ENCODE results near the gene AFG1L. TPM values are rescaled to one million over a fixed set of nuclear protein-coding genes. Genes with fewer than 3 reads are reported as not detected.
"Not testable (repeated sequence)": the region's sequence is repeated elsewhere in the genome, so short reads cannot be mapped to it uniquely, and the experiment has no call there.

AFG1L gene
- total RNA-seq, 6 experiments from 2014 or later = 4.8 to 5.7 (median 5.3) TPM

GRCh38 chr6:108380876-108381275, 86.0 kb downstream of the AFG1L start:
- no peaks in the 10 kb centered on the region for H3K27me3 Mint-ChIP-seq (ENCODE audit: insufficient read depth)
- H3K27ac Mint-ChIP-seq = no peak overlapping the region
- H3K4me1 Mint-ChIP-seq (ENCODE audit: low read depth) = peaks cover 19% of the 10 kb centered on the region
- no peaks in the 10 kb centered on the region for H3K9me3 Mint-ChIP-seq
- H3K4me3 Mint-ChIP-seq = no peak overlapping the region
- no peak for DNase-seq
- H3K36me3 Mint-ChIP-seq (ENCODE audit: low read depth) = no peaks in the 10 kb centered on the region
- no peak for TF ChIP-seq CTCF (IDR thresholded peaks at IDR 0.05)

- DNase-seq = peak; percentile 9
These were observed 89.1 kb downstream of the AFG1L start for GRCh38 chr6:108383981-108384380.

GRCh38 chr6:108389190-108389589, 94.3 kb downstream of the AFG1L start:
- not testable (repeated sequence) for H3K27ac Mint-ChIP-seq; H3K27me3 Mint-ChIP-seq (ENCODE audit: insufficient read depth); H3K36me3 Mint-ChIP-seq (ENCODE audit: low read depth); H3K4me3 Mint-ChIP-seq; H3K4me1 Mint-ChIP-seq (ENCODE audit: low read depth); H3K9me3 Mint-ChIP-seq; DNase-seq

More at GRCh38 chr6:108383981-108384380, 89.1 kb downstream of the AFG1L start:
- no peak for TF ChIP-seq CTCF (IDR thresholded peaks at IDR 0.05)
- H3K4me1 Mint-ChIP-seq (ENCODE audit: low read depth) = peaks cover 13% of the 10 kb centered on the region
- no peak overlapping the region for H3K4me3 Mint-ChIP-seq
- H3K36me3 Mint-ChIP-seq (ENCODE audit: low read depth) = no peaks in the 10 kb centered on the region
- no peak overlapping the region for H3K27ac Mint-ChIP-seq
- H3K9me3 Mint-ChIP-seq = no peaks in the 10 kb centered on the region
- no peaks in the 10 kb centered on the region for H3K27me3 Mint-ChIP-seq (ENCODE audit: insufficient read depth)

- no peak for TF ChIP-seq CTCF (IDR thresholded peaks at IDR 0.05)
- Mint-ChIP-seq H3K27me3 (ENCODE audit: insufficient read depth) (no peaks in the 10 kb centered on the region; the same call in 1 of the 2 replicates), H3K36me3 (ENCODE audit: low read depth) (no peaks in the 10 kb centered on the region), H3K4me3 (no peak overlapping the region), H3K4me1 (ENCODE audit: low read depth) (no peaks in the 10 kb centered on the region), H3K27ac (no peak overlapping the region), H3K9me3 (no peaks in the 10 kb centered on the region; the same call in 1 of the 2 replicates)
- no peak for DNase-seq
These were observed 100.4 kb downstream of the AFG1L start for GRCh38 chr6:108395297-108395696.

GRCh38 chr6:108403236-108403635, 108.4 kb downstream of the AFG1L start:
- no peaks in the 10 kb centered on the region for H3K27me3 Mint-ChIP-seq (ENCODE audit: insufficient read depth)
- no peak for TF ChIP-seq CTCF (IDR thresholded peaks at IDR 0.05)
- no peaks in the 10 kb centered on the region for H3K9me3 Mint-ChIP-seq
- H3K36me3 Mint-ChIP-seq (ENCODE audit: low read depth) = no peaks in the 10 kb centered on the region; the same call in 1 of the 2 replicates
- H3K27ac Mint-ChIP-seq = no peak overlapping the region
- H3K4me1 Mint-ChIP-seq (ENCODE audit: low read depth) = no peaks in the 10 kb centered on the region
- DNase-seq = no peak
- H3K4me3 Mint-ChIP-seq = no peak overlapping the region

- no peak for DNase-seq
These were observed 112.1 kb downstream of the AFG1L start for GRCh38 chr6:108406943-108407342.

More at GRCh38 chr6:108406943-108407342, 112.1 kb downstream of the AFG1L start:
- Mint-ChIP-seq H3K9me3 (peaks cover 6% of the 10 kb centered on the region), H3K27me3 (ENCODE audit: insufficient read depth) (no peaks in the 10 kb centered on the region; the same call in 1 of the 2 replicates), H3K4me3 (no peak overlapping the region), H3K27ac (no peak overlapping the region), H3K4me1 (ENCODE audit: low read depth) (no peaks in the 10 kb centered on the region), H3K36me3 (ENCODE audit: low read depth) (peaks cover 9% of the 10 kb centered on the region)
- TF ChIP-seq CTCF (IDR thresholded peaks at IDR 0.05) = no peak
